ENCODE results near the gene NUPR2.
"Not testable (repeated sequence)": the region's sequence is repeated elsewhere in the genome, so short reads cannot be mapped to it uniquely, and the experiment has no call there.

The NUPR2 gene

DNA sequence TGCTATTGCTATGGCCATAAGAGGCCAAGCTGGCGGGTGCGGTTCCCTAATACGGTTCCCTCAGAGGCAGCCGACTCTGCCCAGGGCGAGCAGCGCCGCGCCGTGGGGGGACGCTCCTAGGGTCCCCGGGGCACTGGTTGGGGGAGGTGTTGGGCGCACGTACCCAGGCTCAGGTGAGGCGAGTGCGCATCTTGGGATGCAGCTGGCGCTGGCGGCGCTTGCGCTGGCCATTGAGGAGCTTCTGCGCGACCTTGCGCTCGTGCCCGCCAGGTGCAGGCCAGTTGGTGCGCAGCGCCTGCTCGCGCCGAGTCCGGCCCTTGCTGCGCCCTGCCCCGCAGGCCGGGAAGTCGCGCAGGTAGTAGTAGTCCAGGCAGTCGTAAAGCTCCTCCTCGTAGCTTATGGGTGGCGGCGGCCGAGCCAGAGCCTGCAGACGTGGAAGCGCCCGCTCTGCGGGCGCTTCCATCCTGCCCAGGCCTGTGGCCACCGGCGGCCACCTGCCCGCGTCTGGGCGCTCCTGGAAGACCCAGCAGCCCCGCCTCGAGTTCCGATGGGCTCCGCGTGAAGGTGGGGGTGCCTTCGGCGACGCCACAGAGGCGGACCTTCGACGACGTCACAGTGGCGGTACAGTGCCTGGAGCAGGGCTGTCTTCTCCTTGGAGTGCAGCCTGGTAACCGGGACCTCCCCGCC, at the start of gene NUPR2:
NUPR2 (minus strand) TSS at position 566 of the 687 bp plus-strand sequence; CDS start at position 463, 103 bp downstream.
- DNase-seq: no peak

DNA sequence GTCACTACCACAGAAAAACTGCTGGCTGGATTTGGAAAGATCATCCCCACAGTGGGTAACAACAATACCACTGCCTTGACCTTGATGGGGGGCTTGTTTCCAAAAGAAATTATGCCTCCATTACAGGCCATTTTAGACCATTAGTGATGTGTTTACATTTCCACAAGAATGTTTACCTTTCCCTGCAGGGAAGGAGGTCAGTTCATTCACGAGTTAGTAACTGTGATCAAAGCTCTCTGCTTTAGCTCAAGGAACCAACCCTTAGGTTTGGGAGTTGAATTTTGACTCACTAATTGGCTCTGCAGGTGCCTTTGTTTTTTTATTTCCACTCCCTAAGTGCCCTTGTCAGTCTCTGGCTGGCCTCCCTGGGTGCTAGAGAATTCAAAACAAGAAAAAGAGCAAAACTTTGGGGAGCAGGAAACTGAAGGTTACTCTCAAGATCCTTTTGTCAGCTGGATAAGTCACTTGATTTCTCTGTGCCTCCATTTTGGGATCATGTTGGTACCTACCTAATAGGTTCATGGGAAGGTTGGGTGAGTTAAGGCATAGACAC, 41.1 kb upstream of the NUPR2 start:
- DNase-seq: no peak

GRCh38 chr7:56131062-56131461, 14.8 kb upstream of the NUPR2 start:
- DNase-seq: not testable (repeated sequence)

GRCh38 chr7:56127241-56127975, 11.2 kb upstream of the NUPR2 start:
- no peak for DNase-seq

DNA sequence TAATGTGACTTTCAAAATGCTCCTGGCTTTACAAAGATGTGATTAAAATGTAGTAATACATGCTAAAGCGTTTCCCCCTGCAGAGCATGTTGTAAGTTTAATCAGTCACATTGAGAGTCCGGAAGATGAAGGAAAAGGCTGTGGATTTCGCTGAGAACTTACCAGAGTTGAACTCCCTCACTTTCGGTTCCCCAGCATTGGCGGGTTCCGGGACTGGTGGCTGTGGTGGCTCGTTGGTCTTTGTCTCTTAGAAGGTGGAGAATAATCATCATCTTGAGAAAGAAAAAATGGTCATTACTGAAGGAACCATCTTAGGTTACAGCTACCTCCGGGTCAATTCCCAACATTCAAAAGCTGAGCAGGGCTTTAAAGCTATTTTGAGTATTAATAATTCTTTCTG, 9.6 kb upstream of the NUPR2 start:
- DNase-seq: no peak

DNA sequence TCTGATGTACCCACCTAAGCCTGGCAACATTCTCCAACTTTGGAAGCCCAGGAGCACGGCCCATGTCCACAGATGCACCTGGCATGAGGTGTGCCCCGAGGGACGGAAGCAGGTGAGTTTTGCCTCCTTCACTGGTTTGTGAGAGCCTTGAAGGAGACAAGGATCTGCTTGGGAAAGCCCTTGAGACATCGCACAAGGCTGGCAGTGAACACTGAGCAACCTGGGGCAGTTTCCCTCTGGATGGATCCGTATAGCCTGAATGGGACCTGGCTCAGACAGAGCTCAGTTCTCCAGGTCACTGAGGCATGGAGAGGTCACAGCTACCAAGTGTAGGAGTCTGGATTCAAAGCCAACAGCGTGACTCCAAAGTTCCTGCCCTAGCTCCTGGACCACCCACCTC, 8.8 kb upstream of the NUPR2 start:
- DNase-seq: no peak

DNA sequence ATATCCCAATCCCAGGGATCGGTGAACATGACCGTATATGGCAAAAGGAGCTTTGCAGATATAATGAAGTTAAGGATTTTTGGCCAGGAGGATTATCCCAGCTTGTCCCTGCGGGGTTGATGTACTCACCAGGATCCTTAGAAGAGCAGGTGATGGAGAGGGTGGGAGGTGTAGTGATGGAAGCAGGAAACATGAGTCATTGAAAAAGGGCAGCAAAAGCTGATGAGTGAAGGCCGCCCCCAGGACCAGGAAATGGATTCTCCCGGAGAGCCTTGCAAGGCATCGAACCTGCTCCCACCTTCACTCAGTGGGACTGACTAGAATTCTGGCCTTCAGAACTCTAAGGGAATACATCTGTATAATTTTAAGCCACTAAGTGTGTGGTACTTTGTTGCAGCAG, 5.2 kb upstream of the NUPR2 start:
- DNase-seq: no peak

- DNase-seq: not testable (repeated sequence)
These were observed 4.0 kb downstream of the NUPR2 start for GRCh38 chr7:56112244-56112643.

DNA sequence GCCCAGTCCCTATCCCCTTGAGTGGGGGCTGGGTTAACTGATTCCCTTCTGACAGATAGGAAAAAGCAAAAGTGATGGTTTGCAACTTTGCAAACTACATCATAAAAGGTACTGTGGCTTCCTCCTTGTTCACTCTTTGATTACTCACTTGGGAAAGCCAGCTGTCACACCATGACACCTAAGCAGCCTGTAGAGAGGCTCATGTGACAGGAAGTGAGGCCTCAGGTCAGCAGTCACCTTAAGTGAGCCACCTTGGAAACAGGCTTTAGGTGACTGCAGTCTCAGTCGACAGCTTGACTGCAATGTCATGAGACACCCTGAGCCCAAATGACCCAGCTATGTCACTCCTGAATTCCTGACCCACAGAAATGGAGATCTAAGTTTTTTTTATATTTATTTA, 5.6 kb downstream of the NUPR2 start:
- no peak for DNase-seq

- no peak for DNase-seq
These were observed 8.3 kb downstream of the NUPR2 start for GRCh38 chr7:56107954-56108258.

DNA sequence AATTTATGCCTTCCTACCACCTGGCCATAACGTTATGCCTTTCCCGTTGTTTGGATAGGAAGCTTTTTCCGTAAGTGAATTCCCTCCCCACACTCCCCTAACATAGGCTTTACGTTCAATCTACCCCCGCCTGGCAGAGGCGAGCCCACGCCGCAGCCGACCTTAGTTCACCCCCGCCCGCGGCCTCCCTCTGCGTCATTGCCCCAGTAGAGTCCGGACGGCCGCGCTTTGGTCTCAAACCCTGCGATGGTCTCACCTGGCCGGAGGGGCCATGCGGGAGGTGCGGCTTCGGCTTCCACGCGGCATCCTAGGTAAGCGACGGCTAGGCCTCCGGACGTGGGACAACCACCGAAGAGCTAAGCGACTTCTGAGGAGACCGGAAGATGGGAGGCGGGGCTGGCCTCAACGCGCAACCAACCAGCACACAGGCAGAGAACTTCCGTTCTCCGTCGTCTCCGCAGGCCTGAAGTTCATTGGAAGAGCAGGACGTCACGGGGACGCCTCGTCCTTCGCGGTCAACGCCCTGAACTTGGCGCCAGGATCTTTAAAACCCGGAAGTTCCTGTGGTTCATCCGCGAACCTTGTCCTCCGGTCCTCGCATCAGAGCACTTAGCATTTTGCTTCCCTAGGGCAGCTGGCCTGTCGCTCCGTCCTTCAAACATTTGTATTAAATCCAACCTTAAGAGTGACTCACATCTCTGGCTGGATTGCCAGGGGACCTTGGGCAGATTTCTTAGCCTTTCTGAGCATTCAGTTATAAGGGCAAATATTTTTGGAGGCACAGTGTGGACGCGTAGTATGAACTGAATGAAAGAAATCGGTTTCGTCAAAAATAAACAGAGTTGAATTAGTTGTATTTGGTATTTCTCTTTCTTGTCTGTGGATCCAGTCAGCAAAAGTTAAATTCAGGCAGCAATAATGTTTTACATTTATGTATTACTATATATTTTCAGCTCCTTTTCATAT, 9.8 kb downstream of the NUPR2 start, which contains the start of gene CHCHD2:
CHCHD2 (minus strand) TSS at position 369 of the 966 bp plus-strand sequence; CDS start at position 306, 63 bp downstream.
- peak; percentile 98 to 99 for DNase-seq

DNA sequence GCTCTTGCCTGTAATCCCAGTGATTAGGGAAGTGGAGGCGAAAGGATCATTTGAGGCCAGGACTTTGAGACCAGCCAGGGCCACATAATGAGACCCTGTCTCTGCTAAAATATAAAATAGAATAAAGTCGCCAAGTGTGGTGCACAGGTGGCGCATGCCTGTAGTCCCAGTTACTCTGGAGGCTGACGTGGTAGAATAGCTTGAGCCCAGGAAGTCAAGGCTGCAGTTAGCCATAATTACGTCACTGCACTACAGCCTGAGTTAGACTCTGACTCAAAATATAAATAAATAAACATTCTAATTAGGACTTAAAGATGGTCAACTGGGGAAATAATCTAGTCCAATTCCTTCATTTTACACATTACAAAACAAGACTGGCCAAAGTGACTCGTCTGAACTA, 10.7 kb downstream of the NUPR2 start:
- no peak for DNase-seq

- DNase-seq: not testable (repeated sequence)
These were observed 12.1 kb downstream of the NUPR2 start for GRCh38 chr7:56104138-56104537.

DNA sequence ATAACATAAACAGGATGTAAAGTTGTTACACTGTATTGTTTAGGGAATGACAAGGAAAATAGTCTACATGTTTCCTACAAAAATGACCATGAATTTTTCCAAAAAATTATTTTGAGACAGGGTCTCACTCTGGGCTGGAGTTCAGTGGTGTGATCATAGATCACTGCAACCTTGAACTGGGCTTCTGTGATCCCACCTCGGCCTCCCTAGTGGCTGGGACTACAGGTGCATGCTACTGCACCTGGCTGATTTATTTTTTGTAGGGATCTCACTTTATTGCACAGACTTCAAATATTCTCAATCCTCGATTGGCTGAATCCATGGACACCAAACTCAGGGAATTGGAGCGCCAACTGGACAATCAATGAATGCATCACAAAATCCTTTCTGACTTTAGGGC, 16.6 kb downstream of the NUPR2 start:
- no peak for DNase-seq

- not testable (repeated sequence) for DNase-seq
These were observed 17.8 kb downstream of the NUPR2 start for GRCh38 chr7:56098187-56099008.

- peak in 1 of 2 experiments; percentile 33 for DNase-seq
These were observed 18.5 kb downstream of the NUPR2 start for GRCh38 chr7:56097700-56098099.

DNA sequence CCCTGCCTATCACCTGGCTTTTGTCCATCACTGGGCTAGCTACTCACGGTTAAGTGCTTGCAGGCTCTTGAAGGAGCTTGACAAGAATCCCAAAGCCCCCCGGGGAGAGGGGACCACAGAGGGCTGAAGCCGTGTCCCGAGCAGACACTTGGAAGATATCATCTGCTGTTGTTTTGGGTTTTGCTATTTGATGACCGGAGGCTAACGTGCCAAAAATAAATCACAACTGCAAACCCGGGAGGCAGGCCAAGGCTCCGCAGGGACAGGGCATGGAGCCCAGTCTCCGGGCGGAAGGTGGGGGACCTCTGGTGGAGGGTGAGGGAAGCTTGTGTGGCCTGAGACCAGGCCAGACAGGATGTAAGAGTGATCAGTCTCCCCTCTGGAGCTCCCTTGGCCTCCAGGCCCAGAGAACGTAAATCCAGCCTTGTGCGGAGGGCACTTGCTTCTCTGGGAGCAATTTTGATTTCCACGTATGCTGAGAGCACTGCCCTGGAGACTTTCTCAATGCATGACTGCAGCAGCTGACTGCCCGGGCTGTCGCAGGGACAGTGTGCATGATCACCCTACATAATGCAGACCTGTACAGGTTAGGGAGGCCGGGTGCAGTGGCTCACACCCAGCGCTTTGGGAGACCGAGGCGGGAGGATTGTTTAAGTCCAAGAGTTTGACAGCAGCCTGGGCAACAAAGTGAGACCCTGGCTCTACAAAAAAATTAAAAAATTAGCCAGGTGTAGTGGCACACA, 23.3 kb downstream of the NUPR2 start, which contains the start of gene PHKG1:
PHKG1 (minus strand) TSS at position 164 of the 743 bp plus-strand sequence. CDS start 4,011 bp downstream, outside the sequence.
- DNase-seq: peak; percentile 82 to 92

GRCh38 chr7:56092388-56092787, 23.8 kb downstream of the NUPR2 start:
- DNase-seq: not testable (repeated sequence)

DNA sequence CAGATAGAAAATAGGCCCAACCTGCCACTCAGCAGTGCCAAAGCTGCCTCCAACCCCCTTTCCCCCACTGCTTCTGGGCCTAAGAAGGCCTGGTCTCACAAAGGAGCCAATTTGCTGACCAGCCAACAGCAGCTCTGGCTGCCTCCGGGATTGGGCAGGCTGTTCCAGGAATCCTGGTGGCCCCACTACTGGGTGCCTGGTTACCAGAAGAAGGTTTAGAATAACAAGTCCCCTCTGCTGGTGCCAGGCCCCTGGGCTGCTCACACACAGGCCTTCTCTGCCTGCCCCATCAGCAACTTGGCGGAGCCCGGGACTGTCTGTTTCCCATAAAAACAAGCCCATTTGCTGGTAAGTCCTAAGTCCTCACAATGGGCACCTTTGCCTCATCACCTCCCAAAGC, 24.6 kb downstream of the NUPR2 start:
- peak; percentile 65 to 87 for DNase-seq

- DNase-seq: no peak
These were observed 28.8 kb downstream of the NUPR2 start for GRCh38 chr7:56087445-56087844.

DNA sequence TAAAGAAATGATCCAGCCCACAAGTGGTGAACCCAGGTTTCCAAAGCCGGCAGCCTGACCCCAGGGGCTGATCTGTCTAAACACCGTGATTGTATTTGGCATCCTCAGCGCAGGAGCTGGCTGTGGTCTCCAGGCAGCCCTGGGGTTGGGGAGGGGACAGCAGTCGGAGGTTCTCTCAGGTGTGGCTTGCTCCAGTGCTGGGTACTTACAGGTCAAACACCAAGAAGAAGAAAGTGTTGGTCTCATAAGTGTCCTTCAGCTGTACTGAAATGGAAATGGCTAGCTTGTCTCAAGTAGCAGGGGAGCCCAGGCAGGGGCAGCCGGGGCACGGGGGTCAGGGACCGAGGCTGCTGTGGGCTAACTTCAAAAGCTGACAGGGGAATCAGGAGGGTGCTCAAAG, 29.5 kb downstream of the NUPR2 start:
- no peak for DNase-seq

Data from NCI-H446 (cell line).